HG03354 (cell line): ENCODE data around the gene LGALS16.
"Not testable (repeated sequence)": the region's sequence is repeated elsewhere in the genome, so short reads cannot be mapped to it uniquely, and the experiment has no call there.

Source experiments
- ATAC-seq: cut with Tn5 transposase; IDR thresholded peaks from one replicate; pipeline ENCODE4 v1.9.1; 2021; ENCODE audit warnings: mild to moderate bottlenecking; ENCODE audit not compliant: unreplicated experiment, poor library complexity, severe bottlenecking

The LGALS16 gene

GRCh38 chr19:39655613-39656012, at the start of gene LGALS16:
LGALS16 (plus strand) TSS chr19:39655913; CDS start chr19:39655962, 49 bp downstream.
- no peak for ATAC-seq

- ATAC-seq, result no peak
Observed at GRCh38 chr19:39607021-39607420, 48.7 kb upstream of the LGALS16 start.

- no peak for ATAC-seq
Observed at GRCh38 chr19:39607561-39607960, 48.2 kb upstream of the LGALS16 start.

GRCh38 chr19:39613597-39613996, 42.1 kb upstream of the LGALS16 start:
- ATAC-seq, result no peak

GRCh38 chr19:39617745-39618144, 38.0 kb upstream of the LGALS16 start:
- ATAC-seq, result no peak

- ATAC-seq, result no peak
Observed at GRCh38 chr19:39623946-39624345, 31.8 kb upstream of the LGALS16 start.

- ATAC-seq, result not testable (repeated sequence)
Observed at GRCh38 chr19:39627631-39628030, 28.1 kb upstream of the LGALS16 start.

GRCh38 chr19:39631178-39631577, 24.5 kb upstream of the LGALS16 start:
- ATAC-seq, result no peak

GRCh38 chr19:39631626-39632025, 24.1 kb upstream of the LGALS16 start:
- no peak for ATAC-seq

GRCh38 chr19:39637891-39638290, 17.8 kb upstream of the LGALS16 start:
- ATAC-seq, result no peak

- ATAC-seq, result no peak
Observed at GRCh38 chr19:39641773-39642172, 13.9 kb upstream of the LGALS16 start.

GRCh38 chr19:39643591-39643990, 12.1 kb upstream of the LGALS16 start:
- ATAC-seq, result no peak

GRCh38 chr19:39645800-39646411, 9.8 kb upstream of the LGALS16 start:
- ATAC-seq, result no peak

GRCh38 chr19:39647918-39648317, 7.8 kb upstream of the LGALS16 start:
- ATAC-seq, result no peak

GRCh38 chr19:39659791-39660190, 4.1 kb downstream of the LGALS16 start:
- ATAC-seq, result no peak

GRCh38 chr19:39660661-39661060, 4.9 kb downstream of the LGALS16 start:
- ATAC-seq, result no peak

GRCh38 chr19:39661565-39661964, 5.9 kb downstream of the LGALS16 start:
- ATAC-seq, result no peak

GRCh38 chr19:39669860-39670259, 14.1 kb downstream of the LGALS16 start:
- ATAC-seq, result not testable (repeated sequence)

GRCh38 chr19:39670998-39671397, 15.3 kb downstream of the LGALS16 start:
- ATAC-seq, result no peak

GRCh38 chr19:39671739-39672363, 16.1 kb downstream of the LGALS16 start:
- ATAC-seq, result no peak

GRCh38 chr19:39672473-39672872, 16.8 kb downstream of the LGALS16 start:
- ATAC-seq, result no peak

GRCh38 chr19:39673862-39674261, 18.1 kb downstream of the LGALS16 start:
- not testable (repeated sequence) for ATAC-seq
